CD4-positive, alpha-beta T cell treated with Interleukin-6 at 100 ng/mL for 8 hours (primary cell): ENCODE measurements around the gene RANBP6.
"Not testable (repeated sequence)": the region's sequence is repeated elsewhere in the genome, so short reads cannot be mapped to it uniquely, and the experiment has no call there.

Experiments used
- DNase-seq: peaks from one replicate; pipeline ENCODE4 v3.0.0-alpha.2; 2020; ENCODE audit warnings: mixed read lengths, low spot score

The RANBP6 gene

DNA sequence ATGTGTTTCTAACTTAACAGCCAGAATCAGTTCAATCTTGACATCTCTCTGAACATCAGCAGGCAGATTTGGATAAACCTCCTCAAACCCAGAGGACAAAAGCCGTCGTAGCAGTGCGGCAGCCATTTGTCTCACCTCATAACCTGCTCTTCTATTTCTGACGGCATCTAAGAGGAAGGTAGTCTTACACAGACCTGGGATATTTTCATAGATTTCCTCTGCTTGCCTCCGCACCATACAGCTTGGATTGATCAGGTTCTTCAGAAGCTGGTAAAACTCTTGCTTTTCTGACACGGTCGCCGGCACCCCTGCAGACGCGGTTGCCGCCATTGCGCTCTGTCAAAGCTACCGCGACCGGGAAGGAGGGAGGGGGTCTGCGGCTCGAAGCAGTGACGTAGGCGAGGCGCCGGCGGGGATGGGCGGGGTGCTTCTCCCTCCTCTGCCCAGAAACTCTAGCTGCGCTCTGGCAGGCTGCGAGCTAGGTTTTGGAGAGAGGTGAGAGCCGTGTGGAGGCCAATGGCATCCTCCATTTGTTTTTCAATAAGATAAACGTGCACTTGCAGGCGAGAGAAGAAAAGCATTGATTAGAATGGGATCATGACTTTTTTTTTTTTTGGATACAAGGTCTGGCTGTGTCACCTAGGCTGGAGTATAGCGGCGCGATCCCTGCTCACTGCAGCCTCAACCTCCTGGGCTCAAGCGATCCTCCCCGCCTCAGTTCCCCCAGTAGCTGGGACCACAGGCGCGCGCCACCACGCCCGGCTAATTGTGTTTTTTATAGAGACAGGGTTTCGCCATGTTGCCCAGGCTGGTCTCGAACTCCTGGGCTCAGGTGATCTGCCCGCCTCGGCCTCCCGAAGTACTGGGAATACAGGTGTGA, at the start of gene RANBP6:
Gene RANBP6, minus strand, starts transcription at position 347 of the 880 bp plus-strand sequence. Its CDS starts 17 bp downstream, at position 330.
- peak; percentile 89 for DNase-seq

DNA sequence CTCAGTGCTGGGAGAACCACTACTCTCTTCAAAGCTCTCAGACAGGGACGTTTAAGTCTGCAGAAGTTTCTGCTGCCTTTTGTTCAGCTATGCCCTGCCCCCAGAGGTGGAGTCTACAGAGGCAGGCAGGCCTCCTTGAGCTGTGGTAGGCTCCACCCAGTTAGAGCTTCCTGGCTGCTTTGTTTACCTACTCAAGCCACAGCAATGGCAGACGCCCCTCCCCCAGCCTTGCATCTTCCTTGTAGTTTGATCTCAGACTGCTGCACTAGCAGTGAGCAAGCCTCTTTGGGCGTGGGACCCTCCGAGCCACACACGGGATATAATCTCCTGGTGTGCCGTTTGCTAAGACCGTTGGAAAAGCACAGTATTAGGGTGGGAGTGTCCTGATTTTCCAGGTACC, 47.7 kb upstream of the RANBP6 start:
- not testable (repeated sequence) for DNase-seq

- DNase-seq: no peak
These were observed 40.2 kb upstream of the RANBP6 start for GRCh38 chr9:6055666-6056065.

DNA sequence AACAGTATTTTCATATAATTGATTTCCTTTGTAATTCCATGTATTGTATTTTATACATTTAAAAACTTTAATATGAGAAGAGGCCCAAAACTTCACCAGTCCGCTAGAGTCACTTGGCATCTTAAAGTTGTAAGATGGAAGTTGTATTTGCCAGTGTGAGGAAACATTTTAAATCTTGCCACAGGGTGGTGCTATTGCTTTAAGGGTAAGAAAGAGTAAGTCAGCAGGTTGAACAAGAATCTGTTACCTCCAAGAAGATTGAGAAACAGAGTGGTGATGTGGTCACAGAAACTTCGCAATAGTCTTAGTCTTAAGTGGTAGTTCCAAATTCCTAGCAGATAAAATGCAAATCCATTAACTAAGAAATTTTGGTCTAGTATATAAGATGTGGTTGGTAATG, 39.8 kb upstream of the RANBP6 start:
- peak; percentile 60 for DNase-seq

DNA sequence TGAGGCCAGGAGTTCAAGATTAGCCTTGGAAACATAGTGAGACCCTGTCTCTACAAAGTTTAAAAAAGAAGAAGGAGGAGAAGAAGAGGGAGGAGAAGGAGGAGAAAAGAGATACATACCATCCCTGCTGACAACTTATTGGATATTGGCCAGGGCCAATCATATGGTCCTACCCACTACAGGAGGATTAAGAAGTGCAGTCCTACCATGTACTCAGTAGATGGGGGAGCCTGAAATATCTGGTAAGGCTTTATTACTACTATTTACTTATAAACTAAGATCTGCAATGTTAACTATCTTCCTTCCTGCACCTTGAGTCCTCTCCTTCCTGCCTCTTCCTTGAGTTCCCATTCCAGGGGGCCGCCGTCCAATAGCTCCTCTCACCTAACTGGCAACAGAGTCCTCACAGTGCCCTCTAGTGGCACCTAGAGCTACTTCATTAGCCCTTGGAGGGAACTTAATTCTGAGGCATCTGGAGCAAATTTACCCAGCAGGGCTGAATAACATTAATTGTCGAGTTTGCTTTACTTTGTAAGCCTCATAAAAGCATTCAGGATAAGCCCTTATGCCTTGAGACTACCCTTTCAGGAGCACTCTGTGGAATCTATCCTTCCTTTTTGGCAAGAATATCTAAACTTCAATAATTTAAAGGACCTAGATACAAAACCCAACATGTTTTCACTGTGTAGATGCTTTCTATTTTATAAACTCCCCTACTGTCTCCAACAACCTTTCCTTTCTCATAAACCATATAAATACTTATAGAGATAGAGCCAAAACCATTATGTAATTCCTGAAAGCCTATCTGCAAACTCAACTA, 39.1 kb upstream of the RANBP6 start:
- DNase-seq: peak; percentile 57

GRCh38 chr9:6052293-6052919, 37.0 kb upstream of the RANBP6 start:
- no peak for DNase-seq

GRCh38 chr9:6051511-6051950, 36.1 kb upstream of the RANBP6 start:
- no peak for DNase-seq

GRCh38 chr9:6049798-6050197, 34.4 kb upstream of the RANBP6 start:
- DNase-seq: peak; percentile 9

GRCh38 chr9:6048039-6048438, 32.6 kb upstream of the RANBP6 start:
- DNase-seq: no peak

DNA sequence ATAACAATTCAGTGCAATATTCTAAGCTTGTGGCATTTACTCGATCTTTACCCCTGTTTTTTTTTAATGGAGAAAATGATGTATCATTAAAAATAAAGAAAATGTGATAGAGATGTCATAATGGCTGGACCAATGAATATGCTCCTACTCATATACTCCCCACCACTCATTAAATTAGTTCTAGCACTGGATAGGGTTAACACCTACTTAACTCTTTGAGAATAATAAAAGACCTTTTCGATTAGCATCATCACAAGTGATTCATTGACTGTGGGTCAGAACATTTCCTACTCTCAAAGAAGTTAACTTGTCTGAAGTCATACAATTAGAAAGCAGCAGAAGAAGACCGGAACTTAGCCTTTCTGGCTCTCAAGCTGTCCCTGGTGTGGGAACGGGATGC, 31.6 kb upstream of the RANBP6 start:
- DNase-seq: no peak

GRCh38 chr9:6045364-6045763, 29.9 kb upstream of the RANBP6 start:
- no peak for DNase-seq

DNA sequence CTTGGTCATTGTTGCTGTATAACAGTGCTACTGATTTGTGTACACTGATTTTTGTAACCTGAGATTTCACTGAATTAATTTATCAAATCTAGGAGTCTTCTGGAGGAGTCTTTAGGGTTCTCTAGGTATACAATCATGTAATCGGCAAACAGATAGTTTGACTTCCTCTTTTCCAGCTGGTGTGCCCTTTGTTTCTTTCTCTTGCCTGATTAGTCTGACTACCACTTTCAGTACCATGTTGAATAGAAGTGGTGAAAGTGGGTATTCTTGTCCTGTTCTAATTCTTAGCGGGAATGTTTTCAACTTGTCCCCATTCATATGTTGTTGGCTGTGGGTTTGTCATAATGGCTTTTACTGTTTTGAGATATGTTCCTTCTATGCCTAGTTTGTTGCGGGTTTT, 24.7 kb upstream of the RANBP6 start:
- DNase-seq: no peak

GRCh38 chr9:6036391-6036790, 21.0 kb upstream of the RANBP6 start:
- DNase-seq: no peak

DNA sequence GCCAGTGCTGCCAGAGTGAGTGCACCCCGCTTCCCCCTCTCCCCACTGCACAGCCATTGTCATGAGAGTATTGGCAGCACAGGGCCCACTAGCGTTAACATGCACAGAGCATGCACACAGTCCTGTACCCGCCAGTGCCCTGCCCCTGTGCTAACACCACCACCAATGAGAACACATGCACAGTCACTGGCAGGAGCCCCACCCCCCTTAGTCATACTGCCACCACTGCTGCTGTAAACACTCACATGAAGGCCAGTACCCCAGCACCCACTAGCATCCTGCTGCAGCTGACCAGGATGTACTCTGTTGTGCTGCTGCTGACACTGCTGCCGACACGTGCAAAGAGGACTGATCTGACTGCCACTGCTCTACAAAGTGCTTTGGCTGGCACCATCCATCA, 19.5 kb upstream of the RANBP6 start:
- no peak for DNase-seq

DNA sequence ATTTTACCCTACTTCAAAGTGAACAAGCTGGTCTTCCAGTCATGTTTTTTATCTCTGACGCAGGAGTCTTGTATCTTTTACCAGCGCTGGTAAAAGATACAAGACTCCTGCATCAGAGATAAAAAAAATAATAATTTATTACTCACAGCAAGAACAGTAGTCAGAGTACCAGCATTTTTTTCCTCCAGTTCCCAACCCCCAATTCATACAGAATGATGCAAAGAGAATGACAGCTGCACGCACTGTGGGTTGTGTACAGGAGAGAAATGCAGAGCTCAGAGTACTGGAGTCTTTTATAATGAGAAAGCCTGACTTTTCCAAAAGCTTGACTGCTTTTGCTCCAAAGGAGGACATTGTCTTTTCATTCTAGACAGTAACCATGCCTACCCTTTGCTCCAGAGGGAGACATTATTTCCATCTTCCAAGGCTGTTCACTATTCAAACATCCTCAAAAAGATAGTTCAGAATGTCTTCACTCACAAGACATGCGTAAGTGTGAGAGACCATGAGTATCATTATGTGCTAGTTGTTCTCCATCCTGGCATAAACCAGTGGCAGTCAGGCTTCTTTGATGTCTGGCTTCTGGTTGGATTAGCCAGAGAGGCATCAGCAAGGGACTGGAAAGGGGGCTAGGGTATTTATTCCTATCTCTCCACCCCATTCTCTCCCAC, 14.3 kb upstream of the RANBP6 start:
- DNase-seq: no peak

DNA sequence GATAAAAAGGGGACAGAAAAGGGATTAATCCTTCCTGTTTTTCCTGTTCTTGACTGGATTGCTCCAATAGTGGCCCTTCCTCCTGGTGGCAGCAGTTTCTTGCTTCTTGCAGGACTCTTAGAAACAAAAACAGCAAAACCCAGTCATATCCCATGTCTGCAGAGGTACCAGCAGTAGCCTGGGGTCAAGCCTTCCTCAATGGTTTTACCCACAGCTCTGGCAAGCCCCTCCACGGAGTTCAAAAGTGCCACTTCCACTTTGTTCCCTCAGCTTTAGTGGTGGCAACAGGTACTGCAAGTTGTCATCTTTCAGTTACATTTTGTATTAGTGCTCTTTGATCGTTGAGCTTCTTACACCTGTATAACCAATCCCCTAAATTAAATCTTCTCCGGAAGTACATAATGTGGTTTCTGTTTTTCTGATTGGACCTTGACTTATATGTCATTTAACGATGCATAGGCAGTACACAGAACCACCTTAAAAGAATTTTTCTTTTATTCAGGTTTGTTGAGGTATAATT, 8.7 kb upstream of the RANBP6 start:
- peak; percentile 16 for DNase-seq

DNA sequence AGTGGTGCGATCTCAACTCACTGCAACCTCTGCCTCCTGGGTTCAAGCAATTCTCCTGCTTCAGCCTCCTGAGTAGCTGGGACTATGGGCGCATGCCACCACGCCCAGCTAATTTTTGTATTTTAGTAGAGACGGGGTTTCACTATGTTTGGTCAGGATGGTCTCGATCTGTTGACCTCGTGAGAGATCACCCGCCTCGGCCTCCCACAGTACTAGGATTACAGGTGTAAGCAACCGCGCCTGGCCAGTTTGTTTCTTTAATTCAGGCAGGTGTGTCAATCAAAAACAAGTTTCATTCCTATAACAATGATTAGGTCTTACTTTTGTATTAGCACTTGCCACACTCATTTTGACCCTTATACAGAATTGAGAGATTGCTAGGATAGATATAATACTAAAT, 1.6 kb upstream of the RANBP6 start:
- not testable (repeated sequence) for DNase-seq

- DNase-seq: peak; percentile 37
These were observed 654 bp downstream of the RANBP6 start for GRCh38 chr9:6014670-6015270.

DNA sequence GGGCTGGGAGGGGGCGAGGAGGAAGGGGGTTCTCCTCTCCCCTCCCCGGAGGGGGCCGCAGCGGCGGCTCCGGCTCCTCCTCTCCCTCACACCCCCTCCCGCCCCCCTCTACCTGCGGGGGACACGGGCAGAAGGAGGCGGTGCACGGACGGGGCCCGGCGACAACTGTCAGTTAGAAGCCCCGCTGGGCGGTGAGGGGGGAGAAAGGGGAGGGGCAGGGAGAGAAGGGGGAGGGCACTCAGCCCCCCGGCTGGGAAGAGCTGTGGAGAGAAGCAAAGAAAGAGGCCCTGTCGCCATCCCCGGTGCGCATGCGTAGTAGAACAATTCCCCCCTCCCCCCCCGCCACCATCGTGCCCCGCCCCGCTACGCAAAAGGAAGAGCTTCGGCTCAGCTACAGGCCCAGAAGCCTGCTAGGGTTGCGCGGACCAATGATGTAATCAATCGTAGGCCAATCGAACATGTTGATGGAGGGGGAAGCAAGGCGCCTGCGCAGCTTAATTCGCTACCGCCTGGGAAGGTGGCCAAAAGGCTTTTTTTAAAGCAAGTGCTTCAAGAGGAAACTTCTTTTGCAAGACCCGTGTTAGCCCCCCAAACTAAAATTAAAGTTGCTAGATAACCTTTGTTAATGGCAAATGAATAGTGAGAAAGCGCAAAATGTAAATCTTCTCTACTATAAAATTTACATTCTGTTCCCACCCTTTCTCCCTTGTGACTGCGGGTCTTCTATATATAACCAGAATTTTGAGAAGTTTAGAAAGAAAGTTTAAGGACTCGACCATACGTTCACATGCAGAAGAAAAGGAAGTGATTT, 7.0 kb downstream of the RANBP6 start:
- DNase-seq: peak; percentile 97

- DNase-seq: peak; percentile 71
These were observed 7.7 kb downstream of the RANBP6 start for GRCh38 chr9:6007770-6008168.
